HG03442 (cell line): ENCODE data around the gene TPRG1L.
"Not testable (repeated sequence)": the region's sequence is repeated elsewhere in the genome, so short reads cannot be mapped to it uniquely, and the experiment has no call there.

ENCODE experiments used
- ATAC-seq: cut with Tn5 transposase; IDR thresholded peaks from one replicate; pipeline ENCODE4 v1.9.1; 2021; ENCODE audit warnings: mild to moderate bottlenecking, moderate library complexity; ENCODE audit not compliant: unreplicated experiment

The TPRG1L gene

DNA sequence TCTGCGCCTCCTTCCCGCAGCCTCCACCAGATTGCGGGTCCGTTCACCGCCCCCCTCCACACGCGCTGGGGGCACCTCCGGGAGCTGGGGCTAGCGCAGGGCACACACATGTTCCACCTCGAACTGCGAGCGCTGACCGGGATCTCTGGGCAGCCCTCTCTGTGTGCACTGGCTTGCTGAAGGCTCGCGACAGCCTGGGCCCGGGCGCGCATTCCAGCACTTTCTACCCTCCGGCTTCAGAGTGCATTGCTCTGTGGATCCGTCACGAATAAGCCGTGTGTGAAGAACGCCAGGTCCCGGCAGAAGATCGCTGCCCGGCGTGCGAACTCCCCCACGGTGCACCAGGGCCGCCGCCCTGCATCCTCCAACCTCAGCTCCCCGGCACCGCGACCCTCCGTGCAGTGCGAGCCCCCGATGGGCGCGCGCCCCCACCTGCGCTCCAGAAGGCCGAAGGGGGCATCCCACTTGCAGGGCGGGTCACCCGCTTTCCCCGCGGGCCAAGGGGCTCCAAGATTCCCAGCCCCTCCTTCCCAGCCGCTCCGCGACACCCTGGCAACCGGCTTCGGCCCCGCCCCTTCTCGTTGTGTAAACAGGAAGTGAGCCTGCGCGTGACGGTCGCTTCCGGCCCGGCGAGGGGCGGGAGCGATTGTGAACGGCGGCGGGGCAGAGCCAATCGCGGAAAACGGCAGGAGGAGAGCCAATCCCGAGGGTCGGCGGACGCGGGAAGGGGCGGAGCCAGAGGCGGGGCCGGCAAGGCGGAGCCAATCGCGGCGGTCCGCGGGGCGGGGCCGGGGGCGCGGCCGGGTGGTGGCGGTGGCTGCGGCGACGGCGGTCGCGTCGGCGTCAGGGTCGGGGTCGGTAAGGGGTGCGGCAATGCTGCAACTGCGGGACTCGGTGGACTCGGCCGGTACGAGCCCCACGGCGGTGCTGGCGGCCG is at the start of gene TPRG1L:
TSS of gene TPRG1L (plus strand) at position 816 of the 937 bp plus-strand sequence. CDS start at position 874, 58 bp downstream.
- peak; percentile 96 for ATAC-seq

DNA sequence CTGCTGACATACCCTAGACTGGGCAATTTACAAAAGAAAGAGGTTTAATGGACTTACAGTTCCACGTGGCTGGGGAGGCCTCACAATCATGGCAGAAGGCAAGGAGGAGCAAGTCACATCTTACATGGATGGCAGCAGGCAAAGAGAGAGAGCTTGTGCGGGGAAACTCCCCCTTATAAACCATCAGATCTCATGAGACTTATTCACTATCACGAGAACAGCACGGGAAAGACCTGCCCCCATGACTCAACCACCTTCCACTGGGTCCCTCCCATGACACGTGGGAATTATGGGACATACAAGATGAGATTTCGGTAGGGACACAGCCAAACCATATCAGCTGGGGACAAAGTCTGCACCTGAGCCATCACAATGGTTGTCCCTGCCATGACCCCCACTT is 49.3 kb upstream of the TPRG1L start:
- not testable (repeated sequence) for ATAC-seq

DNA sequence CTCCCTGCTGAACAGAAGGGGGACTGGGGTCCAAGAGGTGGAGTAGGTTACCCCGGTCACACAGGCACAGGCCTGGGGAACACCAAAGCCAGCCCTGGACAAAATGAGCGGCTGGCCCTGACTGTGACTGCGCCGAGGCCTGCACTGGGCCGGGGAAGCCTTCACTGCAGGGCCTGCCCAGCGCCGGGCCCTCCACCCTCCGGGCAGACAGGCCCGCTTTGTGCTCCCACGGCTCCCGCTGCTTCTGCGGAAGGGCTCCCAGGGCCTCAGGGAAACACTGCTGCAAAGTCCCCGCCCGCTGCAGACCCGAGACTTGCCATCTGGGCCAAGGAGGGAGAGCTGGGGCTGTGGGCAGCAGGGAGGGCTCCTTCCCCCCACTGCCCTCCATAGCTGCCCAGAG is 48.8 kb upstream of the TPRG1L start:
- ATAC-seq, result no peak

- no peak for ATAC-seq
These were observed 47.5 kb upstream of the TPRG1L start for GRCh38 chr1:3577300-3577699.

GRCh38 chr1:3577711-3578432 is 46.9 kb upstream of the TPRG1L start:
- ATAC-seq, result no peak

- no peak for ATAC-seq
These were observed 46.4 kb upstream of the TPRG1L start for GRCh38 chr1:3578433-3578805.

GRCh38 chr1:3578906-3579305 is 45.9 kb upstream of the TPRG1L start:
- ATAC-seq, result no peak

- no peak for ATAC-seq
These were observed 45.2 kb upstream of the TPRG1L start for GRCh38 chr1:3579626-3580025.

- no peak for ATAC-seq
These were observed 44.6 kb upstream of the TPRG1L start for GRCh38 chr1:3580231-3580630.

- no peak for ATAC-seq
These were observed 43.3 kb upstream of the TPRG1L start for GRCh38 chr1:3581296-3582036.

- ATAC-seq, result not testable (repeated sequence)
These were observed 41.1 kb upstream of the TPRG1L start for GRCh38 chr1:3583751-3584150.

DNA sequence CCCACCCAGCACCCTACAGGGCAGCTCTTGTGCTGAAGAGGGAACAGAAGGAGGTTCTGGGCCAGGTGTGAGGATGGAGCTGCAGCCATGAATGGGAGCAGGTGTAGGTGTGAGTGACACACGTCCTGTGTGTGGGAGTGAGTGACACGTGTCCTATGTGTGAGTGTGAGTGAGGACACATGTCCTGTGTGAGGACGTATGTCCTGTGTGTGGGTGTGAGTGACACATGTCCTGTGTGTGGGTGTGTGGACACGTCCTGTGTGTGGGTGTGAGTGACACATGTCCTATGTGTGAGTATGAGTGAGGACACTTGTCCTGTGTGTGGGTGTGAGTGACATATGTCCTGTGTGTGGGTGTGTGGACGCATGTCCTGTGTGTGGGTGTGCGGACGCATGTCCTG is 39.9 kb upstream of the TPRG1L start:
- ATAC-seq, result no peak

GRCh38 chr1:3585353-3585868 is 39.4 kb upstream of the TPRG1L start:
- not testable (repeated sequence) for ATAC-seq

DNA sequence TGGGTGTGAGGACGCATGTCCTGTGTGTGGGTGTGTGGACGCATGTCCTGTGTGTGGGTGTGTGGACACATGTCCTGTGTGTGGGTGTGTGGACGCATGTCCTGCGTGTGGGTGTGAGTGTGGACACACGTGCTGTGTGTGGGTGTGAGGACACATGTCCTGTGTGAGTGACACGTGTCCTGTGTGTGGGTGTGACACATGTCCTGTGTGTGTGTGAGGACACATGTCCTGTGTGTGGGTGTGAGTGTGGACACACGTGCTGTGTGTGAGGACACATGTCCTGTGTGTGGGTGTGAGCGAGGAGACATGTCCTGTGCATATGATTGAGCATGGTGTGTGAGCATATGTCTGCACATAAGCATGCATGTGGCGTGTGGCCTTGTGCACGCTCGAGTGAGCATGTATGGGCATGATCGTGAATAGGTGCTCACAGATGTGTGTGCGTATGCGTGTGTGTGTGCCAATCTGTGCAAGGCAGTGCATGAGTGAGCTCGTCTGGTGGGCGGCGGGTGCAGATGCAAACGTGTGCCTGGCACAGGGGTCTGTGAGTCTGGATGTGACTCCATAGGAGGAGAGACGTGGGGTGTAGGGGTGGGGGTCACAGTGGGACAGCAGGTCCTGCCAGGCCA is 38.8 kb upstream of the TPRG1L start:
- no peak for ATAC-seq

DNA sequence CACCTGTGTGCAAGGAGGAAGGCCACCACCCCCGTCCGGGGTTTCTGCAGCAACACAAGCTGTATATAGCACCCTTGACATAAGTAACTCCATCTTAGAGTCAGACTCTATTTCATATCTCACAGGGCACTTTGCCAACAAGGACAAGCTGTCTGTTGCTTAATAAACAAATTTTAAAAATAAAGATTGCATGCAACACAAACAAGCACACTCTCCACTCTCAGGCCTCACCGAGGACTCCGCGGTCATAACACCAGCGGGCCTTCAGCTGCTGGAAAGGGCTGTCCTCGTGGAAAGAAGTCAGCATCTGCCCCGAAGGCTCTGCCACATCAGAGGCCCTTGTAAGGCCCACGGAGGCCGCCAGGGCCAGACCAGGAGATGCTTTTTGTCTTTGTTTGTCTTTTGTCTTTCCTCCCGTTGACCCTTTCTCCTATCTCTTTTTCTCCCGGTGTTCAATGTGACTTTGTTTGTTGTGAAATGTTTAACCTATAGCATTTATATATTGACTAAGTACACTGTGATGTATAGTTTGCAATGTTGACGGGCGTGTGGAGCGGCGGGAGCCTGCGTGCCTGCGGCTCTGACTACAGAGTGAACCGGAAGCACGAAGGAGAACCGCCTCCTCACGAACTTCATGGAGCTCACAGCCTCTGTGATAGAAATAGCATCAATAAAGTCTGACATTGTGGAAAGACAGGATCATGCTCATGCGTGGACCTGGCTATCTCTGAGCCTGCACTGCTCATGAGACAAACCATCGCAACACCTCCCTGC is 37.6 kb upstream of the TPRG1L start:
- ATAC-seq, result no peak

DNA sequence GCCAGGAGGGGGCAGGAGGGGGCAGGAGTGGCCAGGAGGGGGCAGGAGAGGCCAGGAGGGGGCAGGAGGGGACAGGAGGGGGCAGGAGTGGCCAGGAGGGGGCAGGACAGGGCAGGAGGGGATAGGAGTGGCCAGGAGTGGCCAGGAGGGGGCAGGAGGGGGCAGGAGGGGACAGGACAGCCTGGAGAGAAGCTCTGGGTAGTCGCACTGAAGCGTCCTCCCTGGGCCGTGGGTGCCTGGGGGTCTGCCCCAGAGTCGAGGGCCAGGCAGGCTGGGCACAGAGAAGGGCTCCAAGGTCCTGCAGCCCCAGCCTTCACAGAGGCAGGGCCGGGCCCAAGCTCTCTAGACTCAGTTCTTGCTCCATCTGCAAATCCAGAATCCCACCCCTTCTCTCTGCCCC is 36.4 kb upstream of the TPRG1L start:
- no peak for ATAC-seq

DNA sequence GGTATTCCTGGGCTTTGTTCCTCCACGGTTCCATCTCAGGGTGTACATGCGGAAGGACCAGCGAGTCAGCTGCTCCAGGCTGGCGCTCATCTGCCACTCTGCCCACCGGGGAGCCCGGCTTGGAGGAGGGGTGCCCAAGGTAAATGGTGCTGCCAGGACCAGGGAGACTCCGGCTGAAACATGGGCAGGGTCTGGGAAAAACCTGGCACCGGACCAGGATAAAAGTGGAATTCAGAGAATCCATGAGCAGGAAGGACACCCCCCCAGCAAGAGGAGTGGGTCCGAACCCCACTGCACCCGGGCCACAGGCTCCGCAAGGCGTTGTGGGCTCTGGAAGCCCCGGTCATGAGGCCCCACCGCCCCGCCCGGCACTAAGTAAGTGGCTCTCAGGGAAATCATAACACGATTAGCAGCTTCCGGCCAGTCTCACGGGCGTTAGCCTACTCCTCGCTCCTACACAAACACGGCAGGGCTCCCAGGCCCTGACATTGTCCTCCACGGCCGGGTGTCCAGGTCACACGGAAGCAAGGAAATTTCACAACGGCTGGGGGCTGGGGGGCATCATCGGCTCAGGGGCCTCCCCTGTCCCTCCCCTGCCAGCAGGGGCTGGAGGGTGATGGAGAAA is 34.6 kb upstream of the TPRG1L start:
- ATAC-seq, result no peak

DNA sequence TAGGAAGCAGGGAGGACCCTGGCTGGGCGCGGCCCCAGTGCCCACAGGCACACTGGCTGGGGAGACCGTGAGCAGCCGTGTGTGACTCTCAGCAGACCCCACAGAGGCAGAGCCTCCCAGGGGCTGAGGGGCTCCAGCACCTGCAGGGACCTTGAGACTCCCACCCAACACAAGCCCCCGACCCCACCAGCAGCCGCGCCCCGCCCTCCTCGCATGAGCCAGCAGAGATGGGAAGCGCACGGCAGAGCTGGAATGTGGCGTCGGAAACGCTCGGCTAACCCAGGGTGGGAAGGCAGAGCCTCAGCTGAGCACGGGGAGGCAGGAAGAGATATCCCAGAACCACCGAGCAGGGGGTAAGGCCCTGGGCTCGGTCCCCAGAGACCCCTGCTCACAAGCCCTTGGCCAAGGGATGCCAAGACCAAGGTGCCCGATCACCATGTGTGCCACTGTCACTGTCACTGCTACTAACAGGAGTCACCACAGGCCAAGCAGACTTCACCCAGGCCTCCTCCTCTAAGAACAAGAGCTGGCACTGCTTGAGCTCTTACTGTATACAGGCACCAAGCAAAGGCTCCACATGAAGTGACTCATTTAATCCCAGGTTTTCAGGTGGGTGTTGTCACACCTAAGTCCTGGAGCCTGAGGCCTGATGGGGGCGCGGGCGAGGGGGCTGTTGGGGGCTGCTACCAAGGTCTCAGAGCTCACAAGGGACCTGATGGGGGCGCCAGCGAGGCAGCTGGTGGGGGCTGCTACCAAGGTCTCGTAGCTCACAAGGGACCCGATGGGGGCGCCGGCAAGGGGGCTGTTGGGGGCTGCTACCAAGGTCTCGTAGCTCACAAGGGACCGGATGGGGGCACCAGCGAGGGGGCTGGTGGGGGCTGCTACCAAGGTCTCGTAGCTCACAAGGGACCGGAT is 33.6 kb upstream of the TPRG1L start:
- ATAC-seq, result no peak
